Endodermal cell (in vitro differentiated cells): ENCODE measurements around the gene PTPRN2. TPM values are rescaled to one million over a fixed set of nuclear protein-coding genes. Genes with fewer than 3 reads are reported as not detected.

ENCODE experiments used
- DNase-seq: peaks from one replicate; pipeline ENCODE4 v3.0.0-alpha.2; 2017
- H3K27ac ChIP-seq: 2 replicates; pipeline ENCODE4 v1.5.1; 2013; ENCODE audit warnings: mild to moderate bottlenecking, low read depth, low read length, moderate library complexity
- H3K27me3 ChIP-seq: 2 replicates; pipeline ENCODE4 v1.6.1; 2013; ENCODE audit warnings: mild to moderate bottlenecking, low read length, moderate library complexity; ENCODE audit not compliant: insufficient read depth, control insufficient read depth, poor library complexity, severe bottlenecking
- H3K36me3 ChIP-seq: 2 replicates; pipeline ENCODE4 v1.7.0; 2013; ENCODE audit warnings: mild to moderate bottlenecking, low read length, moderate library complexity; ENCODE audit not compliant: control insufficient read depth, insufficient read depth
- H3K4me1 ChIP-seq: one replicate; pipeline ENCODE4 v1.7.0; 2013; ENCODE audit warnings: low read length; ENCODE audit not compliant: control insufficient read depth, insufficient read depth
- H3K4me3 ChIP-seq: 2 replicates; pipeline ENCODE4 v1.5.1; 2013; ENCODE audit warnings: mild to moderate bottlenecking, low read length, moderate library complexity
- H3K9ac ChIP-seq: 2 replicates; pipeline ENCODE4 v1.6.1; 2013; ENCODE audit warnings: mild to moderate bottlenecking, low read length, moderate library complexity; ENCODE audit not compliant: poor library complexity, severe bottlenecking; ENCODE audit errors: extremely low read depth
- H3K9me3 ChIP-seq: 2 replicates; pipeline ENCODE4 v1.6.1; 2013; ENCODE audit warnings: mild to moderate bottlenecking, low read length, moderate library complexity; ENCODE audit not compliant: control insufficient read depth
- H3K27ac Mint-ChIP-seq: 2 replicates; pipeline ENCODE4 v1.8.0; 2020; ENCODE audit warnings: mixed read lengths
- H3K27me3 Mint-ChIP-seq: 2 replicates; pipeline ENCODE4 v1.8.0; 2021; ENCODE audit warnings: mild to moderate bottlenecking, mixed read lengths; ENCODE audit not compliant: insufficient read depth
- H3K36me3 Mint-ChIP-seq: 2 replicates; pipeline ENCODE4 v1.8.0; 2020; ENCODE audit warnings: low read depth, mixed read lengths
- H3K4me1 Mint-ChIP-seq: 2 replicates; pipeline ENCODE4 v1.8.0; 2020; ENCODE audit warnings: mixed read lengths
- H3K4me3 Mint-ChIP-seq: 2 replicates; pipeline ENCODE4 v1.8.0; 2020; ENCODE audit warnings: mild to moderate bottlenecking, moderate library complexity, mixed read lengths
- H3K9me3 Mint-ChIP-seq: 2 replicates; pipeline ENCODE4 v1.8.0; 2020; ENCODE audit warnings: mild to moderate bottlenecking, mixed read lengths
- WGBS, 2 experiments: methylation state at CpG; one replicate each; pipeline versions ENCODE4 v1.1.5 to v1.1.7; 2013; ENCODE audit warnings: missing lambda C conversion rate in 2 of 2, mixed read lengths in 1 of 2; ENCODE audit not compliant: insufficient coverage in 1 of 2, insufficient read length in 1 of 2; 5-methylcytosine and 5-hydroxymethylcytosine counted together
- total RNA-seq, 2 donors: library from RNA; stranded (reverse); fragmentation: NEBNext Ultra II Directional in 1 of 2; extraction: Animal tissue kit (Norgen Biotek cat#: 25700) in 1 of 2; gene quantifications; 2 replicates in 1 of 2; 3 replicates in 1 of 2; pipeline ENCODE4 v1.2.1, GENCODE V29; 2021
- TF ChIP-seq, protein P1 (sequence below): fragments of 200-600 bp; sonication (generic); conservative IDR thresholded peaks from 2 replicates; pipeline ENCODE4 v1.5.0; 2021; ENCODE audit warnings: antibody characterized with exemption, mild to moderate bottlenecking

The PTPRN2 gene
- total RNA-seq, 2 donors from 2014 or later, result 0.69 to 1.2 TPM

DNA sequence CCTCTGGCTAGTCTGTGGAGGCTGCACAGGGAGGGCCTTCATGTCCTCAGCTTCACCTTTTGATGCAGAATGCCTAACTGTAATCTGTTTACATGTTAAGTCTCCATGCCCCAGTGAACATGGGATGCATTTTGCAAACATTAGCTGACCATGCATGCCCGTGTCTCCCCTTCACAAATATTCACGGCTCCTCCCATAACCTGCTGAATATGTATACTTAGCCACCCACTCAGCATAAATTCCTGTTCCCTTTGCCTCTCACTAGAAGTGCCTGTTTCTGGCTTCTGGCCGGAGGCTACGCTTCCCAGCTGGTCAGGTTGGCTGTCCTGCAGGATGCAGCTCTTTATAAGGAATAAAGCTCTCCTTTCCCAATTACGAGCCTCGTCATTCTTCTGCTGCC lies 698.1 kb downstream of the PTPRN2 start:
- Mint-ChIP-seq H3K27ac (no peak overlapping the region), H3K4me3 (no peak overlapping the region), H3K4me1 (no peaks in the 10 kb centered on the region), H3K36me3 (no peaks in the 10 kb centered on the region), H3K27me3 (peaks cover 3% of the 10 kb centered on the region), H3K9me3 (peaks cover 13% of the 10 kb centered on the region)
- H3K9ac ChIP-seq, result no peak overlapping the region
- WGBS, 2 experiments, result 82 to 83% methylated on average over 5 to 6 of the region's 6 CpGs
- peak; percentile 43 for DNase-seq
- no peaks in the 10 kb centered on the region for H3K27me3 ChIP-seq
- H3K9me3 ChIP-seq, result peaks cover 82% of the 10 kb centered on the region
- TF ChIP-seq, protein P1, sequence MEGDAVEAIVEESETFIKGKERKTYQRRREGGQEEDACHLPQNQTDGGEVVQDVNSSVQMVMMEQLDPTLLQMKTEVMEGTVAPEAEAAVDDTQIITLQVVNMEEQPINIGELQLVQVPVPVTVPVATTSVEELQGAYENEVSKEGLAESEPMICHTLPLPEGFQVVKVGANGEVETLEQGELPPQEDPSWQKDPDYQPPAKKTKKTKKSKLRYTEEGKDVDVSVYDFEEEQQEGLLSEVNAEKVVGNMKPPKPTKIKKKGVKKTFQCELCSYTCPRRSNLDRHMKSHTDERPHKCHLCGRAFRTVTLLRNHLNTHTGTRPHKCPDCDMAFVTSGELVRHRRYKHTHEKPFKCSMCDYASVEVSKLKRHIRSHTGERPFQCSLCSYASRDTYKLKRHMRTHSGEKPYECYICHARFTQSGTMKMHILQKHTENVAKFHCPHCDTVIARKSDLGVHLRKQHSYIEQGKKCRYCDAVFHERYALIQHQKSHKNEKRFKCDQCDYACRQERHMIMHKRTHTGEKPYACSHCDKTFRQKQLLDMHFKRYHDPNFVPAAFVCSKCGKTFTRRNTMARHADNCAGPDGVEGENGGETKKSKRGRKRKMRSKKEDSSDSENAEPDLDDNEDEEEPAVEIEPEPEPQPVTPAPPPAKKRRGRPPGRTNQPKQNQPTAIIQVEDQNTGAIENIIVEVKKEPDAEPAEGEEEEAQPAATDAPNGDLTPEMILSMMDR, result no peak
- no peak overlapping the region for H3K27ac ChIP-seq
- no peaks in the 10 kb centered on the region for H3K4me1 ChIP-seq
- no peaks in the 10 kb centered on the region for H3K36me3 ChIP-seq
- H3K4me3 ChIP-seq, result no peak overlapping the region

DNA sequence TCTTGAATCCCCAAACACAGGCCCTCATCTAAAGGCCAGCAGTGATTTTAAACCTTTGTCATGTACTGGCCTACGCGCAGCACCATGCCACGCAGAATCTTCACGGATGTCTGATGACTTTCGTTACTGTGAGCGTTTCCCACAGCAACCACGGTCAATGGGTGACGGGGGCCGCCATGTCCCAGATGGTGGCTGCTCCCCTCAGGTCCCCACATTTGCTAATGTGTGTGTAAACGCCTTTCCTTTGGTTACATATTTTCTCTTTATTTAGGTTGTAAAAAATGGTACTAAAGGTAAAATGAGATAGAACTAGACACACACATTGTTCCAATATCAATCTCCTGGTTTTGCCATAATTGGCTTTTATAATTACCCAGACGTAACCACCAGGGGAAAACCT lies 699.0 kb downstream of the PTPRN2 start:
- H3K36me3 Mint-ChIP-seq, result no peaks in the 10 kb centered on the region
- H3K27me3 ChIP-seq, result no peaks in the 10 kb centered on the region
- H3K4me3 Mint-ChIP-seq, result no peak overlapping the region
- H3K9ac ChIP-seq, result no peak overlapping the region
- no peaks in the 10 kb centered on the region for H3K36me3 ChIP-seq
- H3K9me3 ChIP-seq, result peaks cover 84% of the 10 kb centered on the region
- no peak overlapping the region for H3K27ac ChIP-seq
- H3K4me3 ChIP-seq, result no peak overlapping the region
- DNase-seq, result no peak
- no peak overlapping the region for H3K27ac Mint-ChIP-seq
- H3K4me1 ChIP-seq, result no peaks in the 10 kb centered on the region
- no peaks in the 10 kb centered on the region for H3K27me3 Mint-ChIP-seq
- H3K4me1 Mint-ChIP-seq, result no peaks in the 10 kb centered on the region
- 76 to 77% methylated on average over 7 to 11 of the region's 11 CpGs for WGBS, 2 experiments
- TF ChIP-seq, protein P1, result no peak
- H3K9me3 Mint-ChIP-seq, result peaks cover 13% of the 10 kb centered on the region

DNA sequence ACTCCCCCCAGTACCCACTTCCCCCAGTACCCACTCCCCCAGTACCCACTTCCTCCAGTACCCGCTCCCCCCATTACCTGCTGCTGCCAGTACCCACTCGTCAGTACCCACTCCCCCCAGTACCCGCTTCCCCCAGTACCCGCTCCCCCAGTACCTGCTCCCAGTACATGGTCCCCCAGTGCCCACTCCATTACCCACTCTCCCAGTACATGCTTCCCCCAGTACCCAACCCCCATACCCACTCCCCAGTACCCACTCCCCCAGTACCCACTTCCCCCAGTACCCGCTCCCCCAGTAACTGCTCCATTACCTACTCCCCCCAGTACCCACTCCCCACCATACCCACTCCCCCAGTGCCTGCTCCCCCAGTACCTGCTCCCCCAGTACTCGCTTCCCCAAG lies 700.2 kb downstream of the PTPRN2 start:
- no peaks in the 10 kb centered on the region for H3K27me3 ChIP-seq
- Mint-ChIP-seq H3K36me3 (no peaks in the 10 kb centered on the region), H3K4me1 (no peaks in the 10 kb centered on the region), H3K27ac (no peak overlapping the region), H3K4me3 (no peak overlapping the region), H3K9me3 (peaks cover 13% of the 10 kb centered on the region), H3K27me3 (no peaks in the 10 kb centered on the region)
- no peaks in the 10 kb centered on the region for H3K4me1 ChIP-seq
- H3K4me3 ChIP-seq, result no peak overlapping the region
- H3K27ac ChIP-seq, result no peak overlapping the region
- H3K9me3 ChIP-seq, result peaks cover 84% of the 10 kb centered on the region
- TF ChIP-seq, protein P1, result no peak
- DNase-seq, result no peak
- WGBS, 2 experiments, result 100% methylated on average over 1 of the region's 6 CpGs; no CpG with 5 or more reads in 1 of the 2 experiments
- no peak overlapping the region for H3K9ac ChIP-seq
- H3K36me3 ChIP-seq, result no peaks in the 10 kb centered on the region
